HG02759 (cell line): ENCODE results near the gene CLIC4.
"Not testable (repeated sequence)": the region's sequence is repeated elsewhere in the genome, so short reads cannot be mapped to it uniquely, and the experiment has no call there.

Source experiments
- ATAC-seq: cut with Tn5 transposase; IDR thresholded peaks from one replicate; pipeline ENCODE4 v1.9.1; 2021; ENCODE audit warnings: mild to moderate bottlenecking, moderate library complexity; ENCODE audit not compliant: unreplicated experiment

CLIC4 gene

DNA sequence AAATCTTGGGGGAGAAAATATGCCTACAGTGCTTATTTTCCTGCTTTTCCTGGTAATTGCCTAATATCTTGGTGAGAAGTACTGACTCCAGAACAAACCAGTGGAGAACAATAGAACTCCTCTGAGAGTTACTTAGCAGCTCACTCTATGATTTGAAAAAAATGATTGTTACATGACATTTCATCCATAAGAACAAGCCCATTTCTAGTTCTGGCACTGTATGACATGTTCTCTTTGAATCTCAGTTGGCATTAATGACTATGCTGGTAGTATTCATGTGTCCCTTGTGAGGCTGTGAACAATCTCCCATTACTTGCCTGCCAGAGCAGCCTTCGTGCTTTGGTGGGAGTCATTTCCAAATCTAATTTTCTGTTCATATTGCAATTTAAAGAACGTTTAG lies 58.0 kb downstream of the CLIC4 start:
- no peak for ATAC-seq

DNA sequence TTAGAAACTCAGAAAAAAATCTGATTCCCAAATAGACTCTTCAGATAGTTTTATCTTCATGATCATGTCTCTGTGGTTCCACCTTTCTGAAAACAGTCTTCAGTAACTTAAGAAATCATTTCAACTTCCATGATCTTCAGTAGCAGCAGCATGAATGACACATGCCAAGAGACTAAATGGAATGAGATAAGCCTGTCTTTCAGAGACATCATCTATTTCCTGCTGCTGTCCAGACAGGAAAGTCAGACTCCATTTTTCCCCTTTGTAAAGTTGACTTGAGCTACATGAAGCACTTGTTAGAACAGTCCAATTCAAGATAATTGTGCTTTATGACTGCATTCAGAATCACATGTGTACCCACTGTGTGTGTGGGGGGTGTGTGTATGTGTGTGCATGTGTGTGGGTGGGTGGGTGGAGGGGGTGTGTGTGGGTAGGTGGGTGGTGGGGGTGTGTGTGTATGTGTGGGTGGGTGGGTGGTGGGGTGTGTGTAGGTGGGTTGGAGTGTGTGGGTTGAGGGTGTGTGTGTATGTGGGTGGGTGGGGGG lies 58.8 kb downstream of the CLIC4 start:
- ATAC-seq: no peak

DNA sequence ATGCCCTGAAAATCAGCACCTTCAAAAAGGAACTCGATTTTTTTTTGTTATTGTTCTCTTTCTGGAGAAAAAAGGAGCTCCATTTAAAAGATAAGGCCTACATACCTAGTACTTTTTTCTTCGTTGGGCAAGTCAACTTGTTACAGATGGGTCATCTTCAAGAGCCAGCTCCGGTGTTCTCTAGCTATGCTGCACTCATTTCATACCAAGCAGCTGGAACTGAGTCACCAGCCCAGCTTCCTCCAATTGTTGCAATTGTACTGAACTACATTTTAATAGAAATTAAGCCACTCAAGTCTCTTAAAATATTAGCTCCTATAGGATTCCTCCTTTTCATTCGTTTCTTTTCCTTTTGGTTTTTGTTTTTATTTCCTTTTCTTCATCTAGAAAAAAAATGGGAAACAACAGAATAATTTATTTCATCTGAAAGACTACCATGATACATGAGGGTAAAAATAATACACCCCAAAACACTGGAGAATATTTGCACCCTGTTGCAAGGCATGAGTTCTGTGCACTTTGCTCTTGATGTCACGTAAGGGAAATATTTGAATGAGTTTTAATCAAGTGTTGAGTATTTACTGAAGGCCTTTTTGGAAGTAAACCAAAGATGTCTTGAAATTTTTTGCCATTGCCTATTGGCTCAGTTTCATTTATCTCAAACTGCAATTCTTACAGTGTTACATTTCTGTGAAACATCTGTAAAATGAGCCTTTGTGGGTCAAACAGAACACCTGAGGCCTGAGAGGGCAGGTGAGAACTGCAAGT lies 60.5 kb downstream of the CLIC4 start:
- ATAC-seq: no peak

DNA sequence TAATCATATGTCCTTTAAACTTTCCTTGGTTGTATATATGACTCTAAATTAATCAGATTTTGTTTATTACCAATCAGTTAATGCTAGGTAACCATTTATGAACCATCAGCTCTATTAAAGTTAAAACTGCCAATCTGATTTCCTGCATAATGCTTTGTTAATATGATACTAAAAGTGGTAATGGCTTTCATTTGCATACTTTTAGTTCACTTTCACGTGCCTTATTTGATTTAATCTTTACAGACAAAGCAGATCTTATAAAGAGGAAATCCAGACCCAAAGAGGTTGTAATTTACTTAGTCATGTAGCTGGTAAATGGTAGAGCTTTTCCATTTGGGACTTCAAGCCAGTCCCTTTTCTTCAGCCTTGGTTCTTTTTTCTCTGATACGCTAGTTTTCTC lies 61.3 kb downstream of the CLIC4 start:
- ATAC-seq: no peak

DNA sequence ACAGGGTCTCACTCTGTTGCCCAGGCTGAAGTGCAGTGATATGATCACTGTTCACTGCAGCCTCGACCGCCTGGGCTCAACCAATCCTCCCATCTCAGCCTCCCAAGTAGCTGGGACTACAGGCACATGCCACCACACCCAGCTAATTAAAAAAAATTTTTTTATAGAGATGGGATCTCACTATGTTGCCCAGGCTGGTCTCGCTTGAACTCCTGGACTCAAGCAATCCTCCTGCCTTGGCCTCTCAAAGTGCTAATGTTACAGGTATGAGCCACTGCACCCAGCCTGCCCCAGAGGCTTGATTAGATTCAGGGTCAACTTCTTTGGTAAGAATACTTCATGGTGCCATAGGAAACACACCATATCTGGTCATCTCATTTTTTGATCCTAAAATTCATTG lies 66.2 kb downstream of the CLIC4 start:
- not testable (repeated sequence) for ATAC-seq

DNA sequence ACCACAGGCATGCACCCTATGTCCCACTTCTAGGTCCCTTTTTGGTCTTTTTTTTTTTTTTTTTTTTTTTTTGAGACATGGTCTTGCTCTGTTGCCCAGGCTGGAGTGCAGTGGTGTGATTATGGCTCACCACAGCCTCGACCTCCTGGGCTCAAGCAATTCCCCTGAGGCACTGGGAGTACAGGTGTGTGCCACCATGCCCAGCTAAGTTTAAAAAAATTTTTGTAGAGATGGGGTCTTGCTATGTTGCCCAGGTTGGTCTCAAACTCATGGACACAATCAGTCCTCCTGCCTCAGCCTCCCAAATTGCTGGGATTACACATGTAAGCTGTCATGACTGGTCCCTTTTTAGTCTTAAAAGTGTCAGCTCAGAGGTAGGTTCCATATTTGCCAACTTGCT lies 75.0 kb downstream of the CLIC4 start:
- ATAC-seq: not testable (repeated sequence)

DNA sequence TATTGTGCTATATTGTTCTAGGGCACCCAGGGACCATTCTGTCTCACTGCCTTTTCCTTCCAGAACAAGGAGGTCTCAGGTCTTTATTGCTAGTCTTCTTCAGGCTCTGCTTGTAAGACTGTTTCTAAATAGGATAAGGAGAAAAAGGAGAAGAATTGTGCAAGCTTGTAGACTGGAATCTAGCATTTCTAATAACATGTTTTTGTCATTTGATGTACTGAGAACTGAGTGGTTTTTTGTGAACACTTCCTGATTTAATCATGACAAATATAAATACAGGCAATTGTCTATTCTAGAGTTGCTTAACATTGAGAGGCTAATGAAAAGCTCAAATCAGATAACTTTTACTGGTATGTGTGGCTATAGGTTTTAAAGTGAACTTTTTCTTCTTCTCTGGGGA lies 77.6 kb downstream of the CLIC4 start:
- ATAC-seq: no peak

DNA sequence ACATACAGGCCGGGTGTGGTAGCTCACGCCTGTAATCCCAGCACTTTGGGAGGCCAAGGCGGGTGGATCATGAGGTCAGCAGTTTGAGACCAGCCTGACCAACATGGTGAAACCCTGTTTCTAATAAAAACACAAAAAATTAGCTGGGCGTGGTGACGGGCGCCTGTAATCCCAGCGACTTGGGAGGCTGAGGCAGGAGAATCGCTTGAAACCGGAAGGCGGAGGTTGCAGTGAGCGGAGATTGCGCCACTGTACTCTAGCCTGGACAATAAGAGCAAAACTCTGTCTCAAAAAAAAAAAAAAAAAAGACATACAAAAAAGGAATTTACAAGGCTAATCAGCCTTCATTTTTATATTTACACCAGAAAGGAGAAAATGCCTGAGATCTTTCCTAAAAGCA lies 78.2 kb downstream of the CLIC4 start:
- not testable (repeated sequence) for ATAC-seq

DNA sequence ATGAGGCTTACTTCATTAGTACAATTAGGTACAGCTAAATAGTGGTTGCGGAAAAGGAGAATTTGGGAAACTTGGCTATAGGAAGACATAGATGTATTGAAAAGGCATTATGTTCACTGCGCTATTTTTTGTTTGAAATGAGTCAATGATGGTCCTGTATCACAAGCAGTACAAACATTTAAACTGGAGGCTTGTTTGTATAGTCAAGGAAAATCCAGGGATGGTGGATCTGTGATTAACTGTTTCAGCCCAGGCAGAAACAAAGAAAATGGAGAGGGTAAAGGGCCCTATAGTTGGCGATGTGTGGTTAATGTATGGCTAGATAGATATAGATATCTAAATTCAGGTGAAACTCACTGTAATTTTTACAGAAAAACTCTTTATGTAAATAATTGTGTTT lies 79.9 kb downstream of the CLIC4 start:
- ATAC-seq: no peak

DNA sequence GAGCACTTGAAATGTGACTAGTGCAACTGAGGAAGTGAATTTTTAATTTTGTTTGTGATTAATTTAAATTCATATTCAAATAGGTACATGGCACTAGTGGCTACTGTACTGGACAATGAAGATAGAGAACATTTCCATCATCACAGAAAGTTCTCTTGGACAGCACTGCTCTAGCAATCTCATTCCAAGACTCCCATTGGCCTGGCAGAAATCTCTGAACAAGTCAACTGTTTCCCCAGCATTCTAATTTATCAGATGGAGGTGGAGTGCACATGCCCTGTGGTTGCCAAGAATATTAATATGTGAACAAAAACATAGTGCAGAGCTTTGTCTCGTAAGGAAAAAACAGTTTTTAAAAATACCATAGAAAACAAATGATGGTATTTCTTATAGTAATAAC lies 81.3 kb downstream of the CLIC4 start:
- no peak for ATAC-seq

DNA sequence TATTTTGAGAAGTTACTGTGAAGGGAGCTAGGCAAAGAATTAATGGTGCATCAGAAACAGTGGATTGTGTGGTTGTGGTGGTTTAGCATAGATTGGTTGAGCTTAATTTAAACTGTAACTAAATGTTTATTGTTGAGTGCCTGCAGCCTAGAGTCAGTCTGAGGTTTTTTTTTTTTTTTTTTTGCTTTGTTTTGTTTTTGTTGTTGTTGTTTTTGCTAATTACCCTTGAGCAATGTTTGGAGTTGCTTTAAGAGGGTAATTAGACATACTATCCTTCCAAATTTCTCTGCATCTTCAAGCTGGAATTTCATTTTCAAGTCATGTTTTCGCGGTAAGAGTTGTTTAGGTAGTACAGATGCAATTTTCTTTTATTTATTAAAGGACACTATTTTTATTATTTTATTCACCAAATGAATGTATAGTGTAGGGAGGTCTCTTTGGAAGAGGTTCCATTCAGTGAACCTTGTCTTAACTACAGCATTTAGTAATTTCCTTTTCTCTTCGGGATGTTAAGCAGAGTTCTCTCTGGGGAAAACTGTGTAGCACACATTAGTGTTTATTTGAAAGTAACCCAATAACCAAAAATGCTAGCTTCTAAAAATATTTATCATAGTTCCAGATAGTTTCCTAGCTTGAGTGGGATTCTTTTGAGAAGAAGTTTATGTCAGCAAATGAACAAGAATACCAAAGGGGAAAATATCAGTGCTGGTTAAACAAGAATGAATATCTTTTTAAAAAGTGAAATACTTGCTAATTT lies 82.3 kb downstream of the CLIC4 start:
- ATAC-seq: no peak

DNA sequence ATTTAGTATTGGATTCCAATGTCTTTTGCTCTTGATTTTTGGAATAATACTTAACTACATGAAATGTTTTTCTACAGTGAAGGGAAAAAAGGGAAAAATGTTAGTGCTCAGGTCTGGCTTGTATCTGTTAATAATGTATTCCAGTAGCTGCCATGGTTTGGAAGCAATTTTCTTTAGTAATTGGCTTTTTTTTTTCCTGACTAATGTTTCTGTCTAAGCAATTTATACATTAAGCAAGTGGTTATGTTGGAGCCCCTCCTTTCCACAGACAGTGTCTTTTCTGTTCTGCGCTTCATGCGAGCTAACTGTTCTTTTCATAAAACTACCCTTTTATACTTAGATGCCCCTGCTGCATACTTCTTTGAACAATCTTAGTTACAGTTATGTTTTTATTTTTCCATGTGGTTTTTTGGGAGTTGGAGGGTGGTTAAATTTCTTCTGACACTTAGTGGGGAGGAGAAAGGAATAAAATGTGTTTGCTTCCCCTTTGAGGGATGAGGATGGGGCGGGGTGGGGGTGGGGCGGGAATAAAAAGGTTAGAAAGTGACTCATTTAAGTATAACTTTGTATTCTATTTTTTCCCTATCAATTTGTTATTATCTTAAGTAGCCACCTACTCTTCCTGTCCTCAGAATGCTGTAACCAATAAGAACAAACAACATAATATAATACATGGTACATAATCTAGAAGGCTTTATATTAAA lies 83.1 kb downstream of the CLIC4 start:
- ATAC-seq: no peak

DNA sequence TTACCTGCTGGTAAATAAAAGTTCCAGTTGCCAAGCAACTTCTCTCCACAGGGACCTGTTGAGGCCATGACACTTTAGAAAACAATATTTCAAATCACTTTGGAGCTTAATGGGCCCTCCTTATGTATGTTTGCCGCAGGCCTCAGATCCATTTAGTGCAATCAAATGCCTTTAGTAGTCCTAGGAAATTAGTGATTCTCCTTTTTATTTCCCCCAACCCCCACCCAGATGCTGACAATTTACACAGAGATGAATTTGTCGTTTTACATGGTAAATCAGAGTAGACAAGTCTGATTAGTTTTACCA lies 83.6 kb downstream of the CLIC4 start:
- no peak for ATAC-seq

DNA sequence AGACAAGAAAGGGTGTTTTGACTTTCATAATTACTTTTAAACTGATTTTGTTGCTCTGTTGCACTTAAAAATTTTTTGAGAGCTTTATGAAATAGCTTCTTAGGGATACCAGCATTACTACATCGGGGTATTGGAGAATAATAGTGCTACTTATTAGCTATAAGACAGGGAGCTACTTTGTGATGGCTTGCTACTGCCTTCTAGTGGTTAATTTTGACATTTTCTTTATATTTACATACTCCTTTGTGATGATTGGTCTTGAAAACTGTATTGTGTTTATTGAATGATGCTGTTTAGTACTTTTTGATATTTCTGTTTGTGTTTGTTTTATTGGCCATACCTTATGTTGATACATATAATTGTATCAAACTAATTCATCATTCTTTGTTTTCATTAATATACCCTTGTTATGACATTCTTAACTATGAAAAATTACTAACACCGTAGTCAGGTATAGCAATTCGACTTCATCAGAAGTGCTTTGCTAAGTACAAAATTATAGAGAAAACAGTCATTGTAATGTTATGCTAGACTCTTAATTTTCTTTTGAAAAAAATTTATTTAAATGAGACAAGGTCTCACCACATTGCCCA lies 85.5 kb downstream of the CLIC4 start:
- ATAC-seq: no peak

DNA sequence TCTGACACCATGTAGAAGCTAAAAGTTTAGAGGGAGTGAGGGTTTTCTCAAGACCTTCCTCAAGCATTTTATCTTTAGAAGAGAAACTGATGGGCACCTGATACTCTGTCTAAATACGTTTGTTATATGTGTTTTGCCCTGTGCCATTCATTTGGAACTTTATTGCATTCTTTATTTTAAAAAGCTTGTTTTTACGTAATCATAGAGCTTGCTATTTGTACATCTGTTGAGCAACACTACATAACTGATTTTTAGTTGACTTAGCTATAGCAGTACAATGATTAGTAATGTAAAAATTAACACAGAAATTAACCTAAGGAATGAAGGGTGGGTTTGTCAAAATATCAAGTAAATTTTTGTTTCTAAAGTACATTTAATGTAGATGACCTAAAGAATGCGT lies 96.3 kb downstream of the CLIC4 start:
- no peak for ATAC-seq

DNA sequence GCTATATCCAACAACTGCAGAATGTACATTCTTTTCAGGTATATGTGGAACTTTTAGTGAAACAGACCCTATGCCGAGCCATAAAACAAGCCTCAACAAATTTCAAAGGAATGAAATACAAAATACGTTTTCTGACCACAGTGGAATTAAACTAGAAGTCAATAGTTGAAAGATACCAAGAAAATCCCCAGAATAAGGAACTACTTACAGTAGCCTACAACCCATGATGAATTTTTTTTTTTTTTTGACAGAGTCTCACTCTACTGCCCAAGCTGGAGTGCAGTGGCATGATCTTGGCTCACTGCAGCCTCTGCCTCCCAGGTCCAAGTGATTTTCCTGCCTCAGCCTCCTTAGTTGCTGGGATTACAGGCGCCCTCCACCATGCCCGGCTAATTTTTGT lies 101.4 kb downstream of the CLIC4 start:
- ATAC-seq: no peak

DNA sequence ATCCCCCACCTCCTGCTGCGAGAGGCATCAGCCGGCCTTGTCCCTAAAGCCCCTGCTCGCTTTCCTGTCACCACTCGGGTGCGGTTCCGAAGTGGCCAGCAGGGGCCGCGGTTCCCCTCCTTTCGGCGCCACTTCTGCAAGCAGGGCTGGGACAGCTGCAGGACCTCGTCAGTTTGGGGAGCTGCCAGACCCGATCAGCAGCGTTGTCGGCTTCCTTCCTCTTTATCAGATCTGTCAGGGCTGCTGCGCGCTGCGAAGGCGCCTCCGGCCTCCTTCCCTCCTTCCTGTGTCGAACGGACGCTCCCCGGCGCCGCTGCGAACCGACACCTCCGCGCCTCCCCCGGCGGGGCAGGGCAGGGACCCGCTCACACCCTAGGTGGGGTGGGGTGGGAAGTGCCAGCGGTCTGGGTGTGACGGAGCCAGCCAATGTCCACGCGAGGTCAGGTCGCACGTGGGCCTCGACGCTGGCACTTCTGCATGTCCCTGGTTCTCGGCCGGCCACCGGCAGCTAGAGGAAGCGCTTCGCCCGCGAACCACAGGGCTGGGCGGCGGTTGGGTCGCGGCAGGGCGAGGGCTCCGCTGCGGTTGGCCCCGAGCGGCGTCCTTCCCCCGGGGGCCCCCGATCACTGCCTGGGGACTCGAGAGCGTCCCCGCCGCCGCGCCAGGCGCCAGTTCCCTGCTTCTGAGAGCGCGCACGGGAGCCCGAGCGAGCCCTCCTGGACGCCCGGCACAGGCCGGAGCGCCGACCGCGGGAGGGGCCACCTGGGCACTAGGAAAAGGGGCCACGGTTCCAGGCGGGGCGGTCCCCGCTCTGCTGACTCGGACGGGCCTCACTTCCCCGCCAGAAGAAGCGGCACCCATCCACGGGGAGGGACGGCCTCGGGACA lies 103.0 kb downstream of the CLIC4 start:
- peak; percentile 87 for ATAC-seq

DNA sequence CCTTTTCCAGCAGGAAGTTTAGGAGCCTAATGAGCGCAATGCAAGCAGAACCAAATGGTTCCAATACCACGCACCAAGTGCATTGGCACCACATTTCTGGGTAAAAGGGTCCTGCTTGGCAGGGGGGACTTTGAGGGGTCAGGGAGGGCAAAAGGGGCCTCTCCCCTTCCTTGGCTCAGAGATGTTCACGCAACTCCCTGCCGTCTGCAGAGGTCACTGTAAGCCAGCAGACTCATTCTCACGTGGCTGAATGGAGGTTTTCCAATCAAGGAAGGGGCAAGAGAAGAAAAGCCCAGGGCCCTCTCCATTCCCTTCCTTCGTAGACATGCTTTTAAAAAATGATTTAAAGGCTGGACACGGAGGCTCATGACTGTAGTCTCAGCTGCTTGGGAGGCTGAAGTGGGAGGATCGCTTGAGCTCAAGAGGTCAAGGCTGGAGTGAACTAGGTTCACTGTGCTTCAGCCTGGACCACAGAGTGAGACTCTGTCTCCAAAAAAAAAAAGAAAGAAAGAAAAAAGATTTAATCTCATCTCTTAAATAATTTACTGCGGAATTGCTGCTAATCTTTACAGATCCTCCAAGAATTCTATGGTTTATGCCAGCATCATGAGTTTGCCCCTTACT lies 104.5 kb downstream of the CLIC4 start:
- ATAC-seq: no peak

DNA sequence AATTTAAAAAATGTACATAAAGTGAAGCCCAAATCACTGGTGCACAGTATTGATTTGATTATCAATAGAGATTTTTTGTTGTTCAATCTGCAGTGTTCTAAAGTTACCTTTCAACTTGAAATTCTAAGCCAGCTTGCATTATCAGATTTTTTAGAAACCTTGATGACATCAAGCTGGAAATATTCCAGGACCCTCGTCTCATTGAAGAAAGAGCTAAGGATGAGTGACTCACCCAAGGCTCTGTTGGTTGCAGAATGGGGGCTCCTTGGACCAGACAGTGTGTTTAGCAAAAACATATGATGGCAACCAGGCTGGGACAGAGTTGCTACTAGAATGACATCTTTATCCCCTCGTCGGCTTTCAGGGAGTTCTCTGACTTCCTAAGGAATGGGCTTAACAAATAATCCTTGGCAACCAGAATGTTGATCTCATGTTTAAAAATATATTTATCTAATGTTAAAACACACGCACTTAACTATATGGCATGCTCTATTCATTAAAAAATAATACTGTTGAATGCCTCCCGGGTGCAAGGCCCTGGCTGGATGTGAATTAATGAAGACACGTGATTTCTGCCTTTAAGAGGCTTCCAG lies 105.2 kb downstream of the CLIC4 start:
- no peak for ATAC-seq

DNA sequence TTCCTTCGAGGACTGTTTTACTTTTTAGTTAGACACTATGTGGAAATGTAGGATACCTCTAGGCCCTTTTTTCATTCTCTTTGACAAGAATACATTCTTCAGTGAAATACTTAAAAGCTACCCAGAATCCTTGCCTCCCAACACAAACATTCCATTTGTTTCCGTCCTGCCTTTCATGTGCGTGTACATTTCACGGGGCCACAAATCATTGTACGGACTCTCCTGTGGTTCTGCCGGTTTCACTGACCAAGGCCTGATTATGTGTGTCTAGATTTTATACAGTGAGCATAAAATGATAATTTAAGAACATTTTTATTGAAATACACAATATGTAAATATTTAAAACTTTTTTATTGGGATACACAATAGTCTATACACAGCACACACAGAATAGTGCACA lies 108.4 kb downstream of the CLIC4 start:
- ATAC-seq: no peak
